HepG2 (cell line): Measurements from ENCODE around the gene CRIP1. TPM values are rescaled to one million over a fixed set of nuclear protein-coding genes. Genes with fewer than 3 reads are reported as not detected.

Experiments
- ATF3 ChIP-seq: sonication (generic); formaldehyde crosslinking; IDR thresholded peaks from 2 replicates; pipeline ENCODE4 v1.4.0; 2020; ENCODE audit warnings: missing genetic modification reagents
- E2F5 ChIP-seq: sonication (generic); formaldehyde crosslinking; conservative IDR thresholded peaks from 2 replicates; pipeline ENCODE4 v1.4.0; 2020; ENCODE audit warnings: missing genetic modification reagents
- EEA1 ChIP-seq: sonication (generic); formaldehyde crosslinking; IDR thresholded peaks from 2 replicates; pipeline ENCODE4 v1.5.1; 2020; ENCODE audit warnings: mild to moderate bottlenecking, missing genetic modification reagents, borderline replicate concordance
- FOSL1 ChIP-seq: sonication (generic); formaldehyde crosslinking; IDR thresholded peaks from 2 replicates; pipeline ENCODE4 v1.9.0; 2021; ENCODE audit warnings: missing genetic modification reagents, borderline replicate concordance
- GZF1 ChIP-seq: sonication (generic); formaldehyde crosslinking; IDR thresholded peaks from 2 replicates; pipeline ENCODE4 v1.5.1; 2020; ENCODE audit warnings: mild to moderate bottlenecking, missing genetic modification reagents
- HNRNPH1 ChIP-seq: fragments of 200-400 bp; formaldehyde crosslinking; optimal IDR thresholded peaks from 2 replicates; pipeline ENCODE3; 2017; ENCODE audit warnings: mild to moderate bottlenecking, low read depth, low read length
- HOXA3 ChIP-seq: sonication (generic); formaldehyde crosslinking; IDR thresholded peaks from 2 replicates; pipeline ENCODE4 v1.5.0; 2020; ENCODE audit warnings: missing genetic modification reagents
- KMT2A ChIP-seq: sonication (generic); formaldehyde crosslinking; IDR thresholded peaks from 2 replicates; pipeline ENCODE4 v1.4.0; 2020; ENCODE audit warnings: missing genetic modification reagents
- NCOA2 ChIP-seq: sonication (generic); formaldehyde crosslinking; IDR thresholded peaks from 2 replicates; pipeline ENCODE4 v1.8.0; 2022; ENCODE audit warnings: inconsistent platforms
- PHF8 ChIP-seq: sonication (generic); formaldehyde crosslinking; IDR thresholded peaks from 2 replicates; pipeline ENCODE4 v1.5.0; 2020; ENCODE audit warnings: missing genetic modification reagents
- POGZ ChIP-seq: sonication (generic); formaldehyde crosslinking; IDR thresholded peaks from 2 replicates; pipeline ENCODE4 v1.4.0; 2020; ENCODE audit warnings: mild to moderate bottlenecking, missing genetic modification reagents
- SMAD3 ChIP-seq: sonication (generic); formaldehyde crosslinking; IDR thresholded peaks from 2 replicates; pipeline ENCODE4 v1.4.0; 2020; ENCODE audit warnings: missing genetic modification reagents
- TCF7L2 ChIP-seq: IDR thresholded peaks from 2 replicates; pipeline ENCODE4 v1.6.1; 2011; ENCODE audit warnings: mild to moderate bottlenecking, low read depth, low read length, moderate library complexity
- THAP11 ChIP-seq: IDR thresholded peaks from 2 replicates; pipeline ENCODE4 v1.6.1; 2016; ENCODE audit warnings: missing biosample characterization, missing genetic modification reagents
- U2AF2 ChIP-seq: fragments of 200-400 bp; formaldehyde crosslinking; IDR thresholded peaks from 2 replicates; pipeline ENCODE4 v1.6.1; 2017; ENCODE audit warnings: low read depth, mild to moderate bottlenecking, low read length
- ZNF10 ChIP-seq: sonication (generic); formaldehyde crosslinking; IDR thresholded peaks from 2 replicates; pipeline ENCODE4 v1.4.0; 2020; ENCODE audit warnings: mild to moderate bottlenecking, low read depth, missing genetic modification reagents, borderline replicate concordance
- ZNF264 ChIP-seq: sonication (generic); formaldehyde crosslinking; IDR thresholded peaks from 2 replicates; pipeline ENCODE4 v1.4.0; 2020; ENCODE audit warnings: missing genetic modification reagents
- ZNF446 ChIP-seq: sonication (generic); formaldehyde crosslinking; IDR thresholded peaks from 2 replicates; pipeline ENCODE4 v1.5.0; 2020; ENCODE audit warnings: mild to moderate bottlenecking, missing genetic modification reagents
- ZNF503 ChIP-seq: sonication (generic); formaldehyde crosslinking; IDR thresholded peaks from 2 replicates; pipeline ENCODE4 v1.4.0; 2020; ENCODE audit warnings: missing genetic modification reagents
- ZNF646 ChIP-seq: sonication (generic); formaldehyde crosslinking; IDR thresholded peaks from 2 replicates; pipeline ENCODE4 v1.9.0; 2021; ENCODE audit warnings: mild to moderate bottlenecking, missing genetic modification reagents
- ZNF713 ChIP-seq: sonication (generic); formaldehyde crosslinking; IDR thresholded peaks from 2 replicates; pipeline ENCODE4 v1.4.0; 2020; ENCODE audit warnings: mild to moderate bottlenecking, missing genetic modification reagents
- ZNF816 ChIP-seq: sonication (generic); formaldehyde crosslinking; IDR thresholded peaks from 2 replicates; pipeline ENCODE4 v1.8.0; 2022; ENCODE audit warnings: missing genetic modification reagents, mild to moderate bottlenecking, borderline replicate concordance
- polyA plus RNA-seq, 8 experiments: library from polyadenylated mRNA; depleted of rRNA in 3 of 8; stranded (reverse) in 7 of 8; unstranded in 1 of 8; fragments of >200 nt; fragmentation: Illumina TruSeq in 4 of 8; extraction: Trizol in 4 of 8; gene quantifications; 2 replicates each; pipeline versions ENCODE4 v1.2.1 to v1.2.3, GENCODE V29; 2011 to 2016; ENCODE audit warnings: low read depth in 4 of 8, missing spikeins in 1 of 8, mixed read lengths in 1 of 8; ENCODE audit not compliant: insufficient read depth in 1 of 8
- total RNA-seq, 5 experiments: library from RNA; depleted of rRNA; stranded (reverse); fragments of >200 nt; fragmentation: Illumina TruSeq; extraction: Trizol; gene quantifications; 2 replicates each; pipeline ENCODE4 v1.2.3, GENCODE V29; 2016; ENCODE audit warnings: low read depth in 1 of 5

The CRIP1 gene
- total and polyA plus RNA-seq, 2 of the 13 experiments (the other 11 are each of a cell fraction or from before 2014, with no cell fraction given) = 53.9 to 59.5 TPM

DNA sequence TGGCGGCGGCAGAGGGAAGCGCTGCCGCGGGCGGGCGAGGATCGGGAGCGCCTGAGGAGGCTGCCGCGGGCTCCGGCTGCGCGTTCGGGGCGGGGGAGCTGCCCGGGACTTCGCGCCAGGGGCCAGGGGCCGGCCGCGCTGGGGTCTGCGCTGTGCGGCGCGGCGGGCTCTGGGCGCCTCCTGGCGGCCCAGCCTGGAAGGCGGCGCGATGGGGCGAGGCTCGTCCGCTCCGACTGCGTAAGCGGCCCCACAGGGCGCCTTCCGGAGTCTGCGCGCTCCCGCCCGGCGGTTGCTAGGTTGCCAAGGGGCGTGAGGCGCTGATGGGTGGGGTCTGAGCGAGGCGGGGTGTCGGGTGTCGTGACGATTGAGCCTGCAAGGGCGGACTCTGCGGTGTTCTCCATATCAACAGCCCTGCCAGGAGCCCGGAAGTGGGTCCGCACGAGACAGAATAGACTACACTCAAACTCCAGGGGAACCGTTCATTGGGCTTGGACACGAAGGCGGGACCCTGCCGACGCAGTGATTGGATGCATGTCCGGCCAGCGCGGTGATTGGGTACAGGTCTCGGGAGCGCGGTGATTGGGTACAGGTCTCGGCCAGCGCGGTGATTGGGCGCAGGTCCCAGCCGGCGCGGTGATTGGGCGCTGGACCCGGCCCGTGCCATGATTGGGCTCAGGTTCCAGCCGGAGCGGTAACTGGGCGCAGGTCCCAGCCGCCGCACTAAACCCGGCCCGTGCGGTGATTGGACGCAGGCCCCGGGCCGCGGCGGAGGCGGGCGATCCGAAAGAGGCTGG lies 4.1 kb downstream of the CRIP1 start, which contains the start of gene TEDC1 (continued):
- TF ChIP-seq ZNF646 (CRISPR knock-in tag) (no peak), ZNF713 (CRISPR knock-in tag) (no peak), KMT2A (CRISPR knock-in tag) (no peak), EEA1 (CRISPR knock-in tag) (no peak), POGZ (CRISPR knock-in tag) (no peak; the same call in 1 of the 2 replicates), FOSL1 (no peak), ZNF503 (CRISPR knock-in tag) (peak; percentile 31; the same call in 1 of the 2 replicates), HOXA3 (CRISPR knock-in tag) (peak; percentile 73), U2AF2 (no peak), ZNF816 (peak; percentile 72; the same call in 1 of the 2 replicates), HNRNPH1 (peak; percentile 36), ATF3 (CRISPR knock-in tag) (no peak), SMAD3 (CRISPR knock-in tag) (peak; percentile 86), ZNF10 (CRISPR knock-in tag) (no peak), NCOA2 (CRISPR knock-in tag) (no peak; the same call in 1 of the 2 replicates), ZNF446 (CRISPR knock-in tag) (peak; percentile 56; the same call in 1 of the 2 replicates), E2F5 (CRISPR knock-in tag) (peak; percentile 96), THAP11 (peak; percentile 93), ZNF264 (CRISPR knock-in tag) (no peak), PHF8 (peak; percentile 65; the same call in 1 of the 2 replicates), TCF7L2 (no peak), GZF1 (no peak)
